AG04449 (cell line): Measurements from ENCODE around the gene COLEC11.
"Not testable (repeated sequence)": the region's sequence is repeated elsewhere in the genome, so short reads cannot be mapped to it uniquely, and the experiment has no call there.

ENCODE experiments used
- CTCF ChIA-PET: fragments of 350-600 bp; formaldehyde crosslinking; extraction: SDS; loops from one replicate; lab custom pipeline; 2021; ENCODE audit warnings: antibody characterized with exemption; lab: Yijun Ruan, JAX
- POLR2A ChIA-PET: fragments of 400-600, 350-600 bp; formaldehyde crosslinking; extraction: SDS; loops from one replicate; lab custom pipeline; 2020; ENCODE audit warnings: antibody characterized with exemption, inconsistent platforms; lab: Yijun Ruan, JAX
- DNase-seq: peaks from one replicate; pipeline ENCODE4 v3.0.0-alpha.2; 2010; ENCODE audit warnings: low read depth, low spot score
- H3K4me3 ChIP-seq: 2 replicates; pipeline ENCODE4 v1.5.1; 2011; ENCODE audit warnings: low read depth, mild to moderate bottlenecking, control low read depth, low read length
- CTCF ChIP-seq: IDR thresholded peaks from one replicate; pipeline ENCODE4 v1.5.1; 2011; ENCODE audit warnings: mild to moderate bottlenecking, moderate library complexity, low read length, control low read depth, inconsistent platforms; ENCODE audit not compliant: insufficient read depth; ENCODE audit errors: missing control alignments

Gene COLEC11

GRCh38 chr2:3619033-3619432 lies 24.1 kb downstream of the COLEC11 start:
- no peak overlapping the region for H3K4me3 ChIP-seq
- ChIA-PET CTCF (no interaction called here), POLR2A (no interaction called here)
- no peak for TF ChIP-seq CTCF
- DNase-seq = no peak

GRCh38 chr2:3619661-3620060 lies 24.7 kb downstream of the COLEC11 start:
- CTCF ChIA-PET, H3K4me3 ChIP-seq, POLR2A ChIA-PET, DNase-seq: not testable (repeated sequence)

- POLR2A ChIA-PET = no interaction called here
Observed at GRCh38 chr2:3620834-3621233, 25.9 kb downstream of the COLEC11 start.

GRCh38 chr2:3622967-3623366 lies 28.1 kb downstream of the COLEC11 start:
- H3K4me3 ChIP-seq = no peak overlapping the region
- POLR2A ChIA-PET = no interaction called here
- TF ChIP-seq CTCF = no peak
- CTCF ChIA-PET = no interaction called here
- no peak for DNase-seq

More at GRCh38 chr2:3620834-3621233, 25.9 kb downstream of the COLEC11 start:
- TF ChIP-seq CTCF = no peak
- H3K4me3 ChIP-seq = no peak overlapping the region
- CTCF ChIA-PET = no interaction called here
- DNase-seq = no peak

- no peak for DNase-seq
- CTCF ChIA-PET = interaction anchor here (0.8 kb wide), 1 partner anchor 201 kb away, joined by 3 read pairs; no protein-coding TSS in a partner anchor
- no peak for TF ChIP-seq CTCF
- no peak overlapping the region for H3K4me3 ChIP-seq
- POLR2A ChIA-PET = no interaction called here
Observed at GRCh38 chr2:3624059-3624794, 29.3 kb downstream of the COLEC11 start.

- no peak for TF ChIP-seq CTCF
- CTCF ChIA-PET = no interaction called here
- no peak for DNase-seq
Observed at GRCh38 chr2:3625186-3625585, 30.3 kb downstream of the COLEC11 start.

More at GRCh38 chr2:3625186-3625585, 30.3 kb downstream of the COLEC11 start:
- POLR2A ChIA-PET = no interaction called here
- no peak overlapping the region for H3K4me3 ChIP-seq
